ENCODE data around the gene NDEL1. TPM values are rescaled to one million over a fixed set of nuclear protein-coding genes. Genes with fewer than 3 reads are reported as not detected.

The NDEL1 gene
- polyA plus RNA-seq, 3 donors, result 29.8 to 58.3 (median 39.7) TPM

DNA sequence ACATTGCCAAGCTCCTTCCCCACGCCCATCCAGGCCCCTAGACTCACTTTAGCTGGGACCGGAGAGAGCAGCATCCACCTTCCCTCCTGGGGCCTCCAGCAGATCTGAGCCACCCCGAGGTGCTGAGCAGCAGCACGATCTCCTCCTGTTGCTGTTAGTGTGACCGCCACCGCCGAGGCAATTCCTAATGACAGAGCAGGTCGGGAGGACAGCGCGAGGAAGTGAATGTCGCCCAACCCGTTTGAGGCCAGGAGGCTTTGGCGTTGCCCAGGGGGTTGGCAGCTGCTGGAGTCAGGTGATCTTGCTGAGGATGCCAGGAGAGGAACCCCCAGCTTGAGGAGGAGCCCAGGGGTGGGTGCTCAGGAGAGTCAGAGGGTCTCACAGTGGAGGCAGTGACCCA lies 38.0 kb upstream of the NDEL1 start, which contains the start of gene RNF222:
TSS of gene RNF222 (minus strand) at position 192 of the 400 bp plus-strand sequence. CDS start 4,366 bp downstream, outside the sequence.
- no peak within 1 kb of the TSS for H3K4me3 Mint-ChIP-seq
- 54% methylated on average over 13 of the region's 13 CpGs for WGBS (ENCODE audit: insufficient coverage)
- no peak within 1 kb of the TSS for H3K4me3 ChIP-seq (replicated peaks in 1 of 3; ENCODE audit: low read depth in 2 of 3, low read length in 3 of 3)
- TF ChIP-seq, protein P1, sequence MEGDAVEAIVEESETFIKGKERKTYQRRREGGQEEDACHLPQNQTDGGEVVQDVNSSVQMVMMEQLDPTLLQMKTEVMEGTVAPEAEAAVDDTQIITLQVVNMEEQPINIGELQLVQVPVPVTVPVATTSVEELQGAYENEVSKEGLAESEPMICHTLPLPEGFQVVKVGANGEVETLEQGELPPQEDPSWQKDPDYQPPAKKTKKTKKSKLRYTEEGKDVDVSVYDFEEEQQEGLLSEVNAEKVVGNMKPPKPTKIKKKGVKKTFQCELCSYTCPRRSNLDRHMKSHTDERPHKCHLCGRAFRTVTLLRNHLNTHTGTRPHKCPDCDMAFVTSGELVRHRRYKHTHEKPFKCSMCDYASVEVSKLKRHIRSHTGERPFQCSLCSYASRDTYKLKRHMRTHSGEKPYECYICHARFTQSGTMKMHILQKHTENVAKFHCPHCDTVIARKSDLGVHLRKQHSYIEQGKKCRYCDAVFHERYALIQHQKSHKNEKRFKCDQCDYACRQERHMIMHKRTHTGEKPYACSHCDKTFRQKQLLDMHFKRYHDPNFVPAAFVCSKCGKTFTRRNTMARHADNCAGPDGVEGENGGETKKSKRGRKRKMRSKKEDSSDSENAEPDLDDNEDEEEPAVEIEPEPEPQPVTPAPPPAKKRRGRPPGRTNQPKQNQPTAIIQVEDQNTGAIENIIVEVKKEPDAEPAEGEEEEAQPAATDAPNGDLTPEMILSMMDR (IDR thresholded peaks at IDR 0.05), result no peak
- intact Hi-C loops (cut with micrococcal nuclease), result no loop called here
- H2AFZ ChIP-seq (ENCODE audit: insufficient read depth, low read depth, low read length, poor library complexity, severe bottlenecking), result no peak within 1 kb of the TSS
- H3K9ac ChIP-seq (ENCODE audit: insufficient read depth, low read length, poor library complexity, severe bottlenecking), result no peak within 1 kb of the TSS
- no peaks in the 10 kb centered on the region for H3K9me3 ChIP-seq (replicated peaks in 1 of 2; ENCODE audit: control insufficient read depth in 1 of 2, insufficient read depth in 1 of 2, low read length in 2 of 2)
- H3K9me3 Mint-ChIP-seq, result peaks cover 0 to 5% (median 0%) of the 10 kb centered on the region in 7 donors
- H3K27ac ChIP-seq (ENCODE audit: low read depth in 1 of 2, low read length in 2 of 2), result no peak within 1 kb of the TSS
- H4K20me1 ChIP-seq (ENCODE audit: insufficient read depth, low read length), result no peaks in the 10 kb centered on the region
- H3K27me3 Mint-ChIP-seq (ENCODE audit: low read depth in 3 of 3), result peaks cover 10 to 19% (median 15%) of the 10 kb centered on the region in 3 donors
- no peak within 1 kb of the TSS for H3K4me2 ChIP-seq (replicated peaks; ENCODE audit: extremely low read depth, low read length, poor library complexity, severe bottlenecking)
- H3K27me3 ChIP-seq (ENCODE audit: control insufficient read depth in 2 of 2, insufficient read depth in 2 of 2, low read length in 2 of 2), result peaks cover 0 to 10% of the 10 kb centered on the region in 2 donors
- no peak within 1 kb of the TSS for H3K27ac Mint-ChIP-seq
- H3K79me2 ChIP-seq (ENCODE audit: insufficient read depth, low read length), result no peaks in the 10 kb centered on the region
- H3K4me1 Mint-ChIP-seq, result peaks cover 10% of the 10 kb centered on the region
- peaks cover 0 to 4% of the 10 kb centered on the region in 2 donors for H3K4me1 ChIP-seq (ENCODE audit: control insufficient read depth in 1 of 2, insufficient read depth in 2 of 2, low read length in 2 of 2)
- H3K36me3 ChIP-seq (replicated peaks in 1 of 2; ENCODE audit: control insufficient read depth in 1 of 2, insufficient read depth in 2 of 2, low read length in 2 of 2), result no peaks in the 10 kb centered on the region
- H3K36me3 Mint-ChIP-seq, result no peaks in the 10 kb centered on the region
- DNase-seq, result no peak

- peaks cover 0 to 5% (median 0%) of the 10 kb centered on the region in 7 donors for H3K9me3 Mint-ChIP-seq
- TF ChIP-seq, protein P1 (IDR thresholded peaks at IDR 0.05), result no peak
- H3K4me1 Mint-ChIP-seq, result peaks cover 4% of the 10 kb centered on the region
- Histone ChIP-seq H3K36me3 (replicated peaks in 1 of 2; ENCODE audit: control insufficient read depth in 1 of 2, insufficient read depth in 2 of 2, low read length in 2 of 2) (no peaks in the 10 kb centered on the region), H3K79me2 (ENCODE audit: insufficient read depth, low read length) (no peaks in the 10 kb centered on the region), H3K27me3 (ENCODE audit: control insufficient read depth in 2 of 2, insufficient read depth in 2 of 2, low read length in 2 of 2) (peaks cover 0 to 10% of the 10 kb centered on the region in 2 donors), H3K4me2 (replicated peaks; ENCODE audit: extremely low read depth, low read length, poor library complexity, severe bottlenecking) (no peak overlapping the region), H3K4me3 (replicated peaks in 1 of 3; ENCODE audit: low read depth in 2 of 3, low read length in 3 of 3) (no peak overlapping the region), H3K9me3 (replicated peaks in 1 of 2; ENCODE audit: control insufficient read depth in 1 of 2, insufficient read depth in 1 of 2, low read length in 2 of 2) (no peaks in the 10 kb centered on the region), H2AFZ (ENCODE audit: insufficient read depth, low read depth, low read length, poor library complexity, severe bottlenecking) (no peak overlapping the region), H4K20me1 (ENCODE audit: insufficient read depth, low read length) (no peaks in the 10 kb centered on the region), H3K27ac (ENCODE audit: low read depth in 1 of 2, low read length in 2 of 2) (no peak overlapping the region), H3K4me1 (ENCODE audit: control insufficient read depth in 1 of 2, insufficient read depth in 2 of 2, low read length in 2 of 2) (no peaks in the 10 kb centered on the region), H3K9ac (ENCODE audit: insufficient read depth, low read length, poor library complexity, severe bottlenecking) (no peak overlapping the region)
- WGBS (ENCODE audit: insufficient coverage), result 81% methylated on average over 5 of the region's 6 CpGs
- no peaks in the 10 kb centered on the region for H3K36me3 Mint-ChIP-seq
- intact Hi-C loops (cut with micrococcal nuclease), result no loop called here
- H3K27me3 Mint-ChIP-seq (ENCODE audit: low read depth in 3 of 3), result peaks cover 8 to 19% (median 15%) of the 10 kb centered on the region in 3 donors
- H3K4me3 Mint-ChIP-seq, result no peak overlapping the region
- no peak overlapping the region for H3K27ac Mint-ChIP-seq
- no peak for DNase-seq
Observed at GRCh38 chr17:8398980-8399379, 36.7 kb upstream of the NDEL1 start.
